Hepatocyte (in vitro differentiated cells): Measurements from ENCODE around the gene HAO2. TPM values are rescaled to one million over a fixed set of nuclear protein-coding genes. Genes with fewer than 3 reads are reported as not detected.

ENCODE experiments used
- DNase-seq: peaks from one replicate; pipeline ENCODE4 v3.0.0-alpha.2; 2016; ENCODE audit warnings: low spot score
- H2AFZ ChIP-seq: fragments of 200-600 bp; sonication (generic); 2 replicates; pipeline ENCODE4 v1.6.0; 2016; ENCODE audit warnings: antibody characterized with exemption, mild to moderate bottlenecking
- H3K27ac ChIP-seq: fragments of 200-600 bp; sonication (generic); 2 replicates; pipeline ENCODE4 v1.5.1; 2016; ENCODE audit warnings: mild to moderate bottlenecking
- H3K27me3 ChIP-seq: fragments of 200-600 bp; sonication (generic); 2 replicates; pipeline ENCODE4 v1.6.1; 2016
- H3K36me3 ChIP-seq: fragments of 200-600 bp; sonication (generic); replicated peaks from 2 replicates; pipeline ENCODE4 v1.5.1; 2016; ENCODE audit warnings: low read depth; ENCODE audit not compliant: insufficient read depth
- H3K4me1 ChIP-seq: fragments of 200-600 bp; sonication (generic); 2 replicates; pipeline ENCODE4 v1.5.1; 2016; ENCODE audit warnings: mild to moderate bottlenecking, moderate library complexity; ENCODE audit not compliant: insufficient read depth
- H3K4me2 ChIP-seq: fragments of 200-600 bp; sonication (generic); 2 replicates; pipeline ENCODE4 v1.6.0; 2016
- H3K4me3 ChIP-seq: fragments of 200-600 bp; sonication (generic); 2 replicates; pipeline ENCODE4 v1.5.1; 2016; ENCODE audit warnings: mild to moderate bottlenecking
- H3K79me2 ChIP-seq: fragments of 200-600 bp; sonication (generic); 2 replicates; pipeline ENCODE4 v1.6.0; 2017; ENCODE audit warnings: mild to moderate bottlenecking
- H3K9me2 ChIP-seq: fragments of 200-600 bp; sonication (generic); replicated peaks from 2 replicates; pipeline ENCODE4 v1.6.0; 2017; ENCODE audit warnings: mild to moderate bottlenecking; ENCODE audit not compliant: insufficient read depth
- H3K9me3 ChIP-seq: fragments of 200-600 bp; sonication (generic); 2 replicates; pipeline ENCODE4 v1.5.1; 2016; ENCODE audit warnings: low read depth, mild to moderate bottlenecking
- H4K20me1 ChIP-seq: fragments of 200-600 bp; sonication (generic); 2 replicates; pipeline ENCODE4 v1.6.0; 2016; ENCODE audit warnings: mild to moderate bottlenecking; ENCODE audit not compliant: insufficient read depth, poor library complexity, severe bottlenecking
- CTCF ChIP-seq: fragments of 200-600 bp; sonication (generic); IDR thresholded peaks from 2 replicates; pipeline ENCODE4 v1.5.1; 2016; ENCODE audit warnings: antibody characterized with exemption, mild to moderate bottlenecking; ENCODE audit not compliant: poor library complexity
- EZH2 ChIP-seq: fragments of 200-600 bp; sonication (generic); IDR thresholded peaks from 2 replicates; pipeline ENCODE4 v1.6.1; 2016; ENCODE audit warnings: antibody characterized with exemption, mild to moderate bottlenecking, borderline replicate concordance
- EZH2phosphoT487 ChIP-seq: fragments of 200-600 bp; sonication (generic); IDR thresholded peaks from one replicate; pipeline ENCODE4 v1.6.1; 2018; ENCODE audit warnings: antibody characterized with exemption, mild to moderate bottlenecking, low read depth, moderate library complexity; ENCODE audit not compliant: unreplicated experiment, severe bottlenecking
- WGBS: methylation state at CpG from one replicate; pipeline ENCODE4 v1.1.6; 2016; ENCODE audit warnings: low lambda C conversion rate; ENCODE audit errors: missing lambda C conversion rate; 5-methylcytosine and 5-hydroxymethylcytosine counted together
- polyA plus RNA-seq: library from polyadenylated mRNA; unstranded; fragments of >200 nt; fragmentation: Nextera tagmentation; extraction: Ambion mirVana; gene quantifications from 2 replicates; pipeline ENCODE4 v1.2.1, GENCODE V29; 2016
- total RNA-seq: library from RNA; depleted of rRNA; stranded (reverse); fragments of >200 nt; gene quantifications from 2 replicates; pipeline ENCODE4 v1.2.3, GENCODE V29; 2014

HAO2 gene
- total RNA-seq (14.2 and 16.6 TPM in 2 replicates), polyA plus RNA-seq (5.7 and 14.2 TPM in 2 replicates)

GRCh38 chr1:119368554-119368953 lies at the start of gene HAO2:
Gene HAO2 (plus strand): TSS chr1:119368785. CDS start chr1:119381086, 12,301 bp downstream.
- Histone ChIP-seq H3K4me3 (no peak within 1 kb of the TSS), H3K36me3 (no peaks in the 10 kb centered on the region), H3K9me3 (no peaks in the 10 kb centered on the region), H3K27ac (no peak within 1 kb of the TSS), H4K20me1 (no peaks in the 10 kb centered on the region), H3K4me2 (no peak within 1 kb of the TSS), H3K27me3 (no peaks in the 10 kb centered on the region), H3K9me2 (no peaks in the 10 kb centered on the region), H2AFZ (no peak within 1 kb of the TSS), H3K79me2 (no peaks in the 10 kb centered on the region), H3K4me1 (peaks cover 19% of the 10 kb centered on the region)
- TF ChIP-seq EZH2phosphoT487, result no peak
- TF ChIP-seq CTCF, result no peak
- no peak for TF ChIP-seq EZH2
- 58% methylated on average over 2 of the region's 2 CpGs for WGBS
- DNase-seq, result no peak

- H3K27me3 ChIP-seq, result no peaks in the 10 kb centered on the region
- DNase-seq, result no peak
- H3K79me2 ChIP-seq, result no peaks in the 10 kb centered on the region
- no peaks in the 10 kb centered on the region for H3K4me1 ChIP-seq
- TF ChIP-seq EZH2phosphoT487 (no peak), CTCF (no peak), EZH2 (no peak)
- H3K9me2 ChIP-seq, result no peaks in the 10 kb centered on the region
- no peak overlapping the region for H3K27ac ChIP-seq
- H3K9me3 ChIP-seq, result no peaks in the 10 kb centered on the region
- H3K4me2 ChIP-seq, result no peak overlapping the region
- H3K36me3 ChIP-seq, result no peaks in the 10 kb centered on the region
- H4K20me1 ChIP-seq, result no peaks in the 10 kb centered on the region
- no peak overlapping the region for H3K4me3 ChIP-seq
- no peak overlapping the region for H2AFZ ChIP-seq
These were observed 48.5 kb upstream of the HAO2 start for GRCh38 chr1:119320100-119320499.

GRCh38 chr1:119321666-119322419 lies 46.7 kb upstream of the HAO2 start:
- Histone ChIP-seq H3K9me2 (no peaks in the 10 kb centered on the region), H3K4me1 (peaks cover 3% of the 10 kb centered on the region), H3K36me3 (no peaks in the 10 kb centered on the region), H3K27ac (no peak overlapping the region), H3K79me2 (no peaks in the 10 kb centered on the region), H3K4me3 (no peak overlapping the region), H4K20me1 (no peaks in the 10 kb centered on the region), H3K27me3 (no peaks in the 10 kb centered on the region), H3K4me2 (no peak overlapping the region), H2AFZ (no peak overlapping the region), H3K9me3 (no peaks in the 10 kb centered on the region)
- DNase-seq, result no peak
- TF ChIP-seq EZH2phosphoT487 (no peak), EZH2 (no peak), CTCF (no peak)
- WGBS, result 86% methylated on average over 5 of the region's 5 CpGs
